Regular cardiac myocyte (primary cell): Measurements from ENCODE around the gene VCX3A. TPM values are rescaled to one million over a fixed set of nuclear protein-coding genes. Genes with fewer than 3 reads are reported as not detected.

Source experiments
- total RNA-seq: library from RNA; depleted of rRNA; stranded (reverse); fragments of >200 nt; gene quantifications from 2 replicates; pipeline ENCODE4 v1.2.3, GENCODE V29; 2014

The VCX3A gene
- not detected in 2 replicates for total RNA-seq

GRCh38 chrX:6535018-6535417, at the start of gene VCX3A:
Gene VCX3A, minus strand, starts transcription at chrX:6535118. Its CDS starts 621 bp downstream, at chrX:6534497.

